Measurements from ENCODE around the gene GPA33.

GPA33 gene

DNA sequence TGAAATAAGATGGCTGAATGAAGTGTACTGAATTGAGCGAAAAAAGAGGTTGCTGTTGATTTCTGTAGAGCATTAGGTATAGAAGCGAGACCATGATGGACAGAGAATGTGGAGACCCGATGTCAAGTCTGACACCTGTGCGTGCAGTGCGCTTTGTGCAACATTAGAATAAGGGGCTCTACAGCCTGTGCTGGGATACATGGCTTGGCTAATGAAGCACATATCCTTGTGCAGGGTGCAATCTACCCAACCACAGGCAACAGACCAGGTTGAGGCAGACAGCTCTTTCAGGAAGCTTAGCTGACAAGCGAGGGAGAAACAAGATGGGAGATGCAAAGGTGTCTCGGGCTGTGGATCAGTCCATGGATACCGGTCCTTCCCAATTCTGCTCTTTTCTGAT is 18.9 kb downstream of the GPA33 start:
- TF ChIP-seq POLR2AphosphoS5 (IDR thresholded peaks at IDR 0.05; ENCODE audit: low read depth, low read length) = no peak
- no peak for TF ChIP-seq SIN3A (IDR thresholded peaks at IDR 0.05; ENCODE audit: borderline replicate concordance, insufficient read depth, low read length)
- TF ChIP-seq FOXP2 (optimal IDR thresholded peaks at IDR 0.05; ENCODE audit: borderline replicate concordance, extremely low read depth, extremely low read length, insufficient read depth) = no peak
- TF ChIP-seq TAF1 (IDR thresholded peaks at IDR 0.05; ENCODE audit: borderline replicate concordance, insufficient read depth, low read length) = no peak
- TF ChIP-seq REST (IDR thresholded peaks at IDR 0.05; ENCODE audit: insufficient read depth in 1 of 2, low read depth in 2 of 2, low read length in 2 of 2) = no peak

GRCh38 chr1:167068761-167069160 is 21.4 kb downstream of the GPA33 start:
- TF ChIP-seq POLR2AphosphoS5 (IDR thresholded peaks at IDR 0.05; ENCODE audit: low read depth, low read length) (no peak), TAF1 (IDR thresholded peaks at IDR 0.05; ENCODE audit: borderline replicate concordance, insufficient read depth, low read length) (no peak), SIN3A (IDR thresholded peaks at IDR 0.05; ENCODE audit: borderline replicate concordance, insufficient read depth, low read length) (no peak)

DNA sequence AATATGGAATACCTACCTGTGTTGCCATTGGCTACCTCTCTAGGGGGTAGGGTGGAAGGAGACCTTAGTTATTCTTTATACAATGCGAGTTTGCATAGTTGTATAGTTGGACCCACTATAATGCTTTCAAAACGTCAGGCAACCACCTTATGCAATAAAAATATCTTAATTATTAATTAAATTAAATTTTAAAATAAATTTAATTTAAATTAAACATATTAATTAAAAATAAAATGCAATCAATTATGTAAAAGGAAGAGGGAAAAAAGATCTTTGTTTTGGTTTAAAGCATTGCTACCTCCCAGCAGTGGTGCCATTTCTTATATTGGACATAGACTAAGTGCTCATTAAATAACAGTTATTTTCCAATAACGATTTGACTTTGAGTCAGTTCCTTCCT is 22.3 kb downstream of the GPA33 start:
- TF ChIP-seq TAF1 (IDR thresholded peaks at IDR 0.05; ENCODE audit: borderline replicate concordance, insufficient read depth, low read length) (no peak), REST (IDR thresholded peaks at IDR 0.05; ENCODE audit: insufficient read depth in 1 of 2, low read depth in 2 of 2, low read length in 2 of 2) (no peak), SIN3A (IDR thresholded peaks at IDR 0.05; ENCODE audit: borderline replicate concordance, insufficient read depth, low read length) (no peak), POLR2AphosphoS5 (IDR thresholded peaks at IDR 0.05; ENCODE audit: low read depth, low read length) (no peak), FOXP2 (optimal IDR thresholded peaks at IDR 0.05; ENCODE audit: borderline replicate concordance, extremely low read depth, extremely low read length, insufficient read depth) (no peak)

GRCh38 chr1:167066333-167067122 is 23.6 kb downstream of the GPA33 start:
- no peak for TF ChIP-seq POLR2AphosphoS5 (IDR thresholded peaks at IDR 0.05; ENCODE audit: low read depth, low read length)
- TF ChIP-seq FOXP2 (optimal IDR thresholded peaks at IDR 0.05; ENCODE audit: borderline replicate concordance, extremely low read depth, extremely low read length, insufficient read depth) = peak; percentile 37

GRCh38 chr1:167065471-167065870 is 24.7 kb downstream of the GPA33 start:
- TF ChIP-seq SIN3A (IDR thresholded peaks at IDR 0.05; ENCODE audit: borderline replicate concordance, insufficient read depth, low read length) (no peak), TAF1 (IDR thresholded peaks at IDR 0.05; ENCODE audit: borderline replicate concordance, insufficient read depth, low read length) (no peak), REST (IDR thresholded peaks at IDR 0.05; ENCODE audit: insufficient read depth in 1 of 2, low read depth in 2 of 2, low read length in 2 of 2) (no peak), POLR2AphosphoS5 (IDR thresholded peaks at IDR 0.05; ENCODE audit: low read depth, low read length) (no peak), FOXP2 (optimal IDR thresholded peaks at IDR 0.05; ENCODE audit: borderline replicate concordance, extremely low read depth, extremely low read length, insufficient read depth) (no peak)

- TF ChIP-seq POLR2AphosphoS5 (IDR thresholded peaks at IDR 0.05; ENCODE audit: low read depth, low read length) (no peak), TAF1 (IDR thresholded peaks at IDR 0.05; ENCODE audit: borderline replicate concordance, insufficient read depth, low read length) (no peak), SIN3A (IDR thresholded peaks at IDR 0.05; ENCODE audit: borderline replicate concordance, insufficient read depth, low read length) (no peak), FOXP2 (optimal IDR thresholded peaks at IDR 0.05; ENCODE audit: borderline replicate concordance, extremely low read depth, extremely low read length, insufficient read depth) (no peak), REST (IDR thresholded peaks at IDR 0.05; ENCODE audit: insufficient read depth in 1 of 2, low read depth in 2 of 2, low read length in 2 of 2) (no peak)
Measured at GRCh38 chr1:167064621-167065020, 25.6 kb downstream of the GPA33 start.
